Measurements from ENCODE around the gene EIF4G1.

DNA sequence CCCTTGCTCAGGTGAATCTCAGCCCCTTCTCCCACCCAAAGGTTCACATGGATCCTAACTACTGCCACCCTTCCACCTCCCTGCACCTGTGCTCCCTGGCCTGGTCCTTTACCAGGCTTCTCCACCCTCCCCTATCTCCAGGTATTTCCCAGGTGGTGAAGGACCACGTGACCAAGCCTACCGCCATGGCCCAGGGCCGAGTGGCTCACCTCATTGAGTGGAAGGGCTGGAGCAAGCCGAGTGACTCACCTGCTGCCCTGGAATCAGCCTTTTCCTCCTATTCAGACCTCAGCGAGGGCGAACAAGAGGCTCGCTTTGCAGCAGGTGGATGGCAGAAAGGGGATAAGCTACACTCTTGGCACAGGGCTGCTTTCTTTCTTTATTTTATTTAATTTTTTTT, 27.5 kb downstream of the EIF4G1 start:
- no peak for TF ChIP-seq CTCF (IDR thresholded peaks at IDR 0.05 in 4 of 5, conservative IDR thresholded peaks at IDR 0.05 in 1 of 5)
- TF ChIP-seq POLR2A (IDR thresholded peaks at IDR 0.05): no peak

All from gastrocnemius medialis (tissue), 4 donors.